HepG2 (cell line): Measurements from ENCODE around the gene SS18L1. TPM values are rescaled to one million over a fixed set of nuclear protein-coding genes. Genes with fewer than 3 reads are reported as not detected.

Source experiments
- ARNTL ChIP-seq: sonication (generic); formaldehyde crosslinking; IDR thresholded peaks from 2 replicates; pipeline ENCODE4 v1.4.0; 2020; ENCODE audit warnings: mild to moderate bottlenecking, missing genetic modification reagents
- ATF2 ChIP-seq: sonication (generic); formaldehyde crosslinking; IDR thresholded peaks from 2 replicates; pipeline ENCODE4 v1.4.0; 2020; ENCODE audit warnings: missing genetic modification reagents
- CBX1 ChIP-seq: IDR thresholded peaks from one replicate; pipeline ENCODE4 v1.6.1; 2016; ENCODE audit warnings: antibody characterized with exemption, low read depth
- CENPT ChIP-seq: sonication (generic); formaldehyde crosslinking; IDR thresholded peaks from 2 replicates; pipeline ENCODE4 v1.8.0; 2022; ENCODE audit warnings: low read depth, mild to moderate bottlenecking, moderate library complexity, missing genetic modification reagents
- CHD4 ChIP-seq: fragments of 200-600 bp; sonication (generic); IDR thresholded peaks from 2 replicates; pipeline ENCODE4 v1.7.0; 2017; ENCODE audit warnings: mild to moderate bottlenecking, low read length, borderline replicate concordance
- CREB1 ChIP-seq, 2 experiments: fragments of 450-650 bp in 1 of 2; IDR thresholded peaks; 2 replicates each; pipeline ENCODE4 v1.6.1; 2016 to 2017; ENCODE audit warnings: control low read depth in 1 of 2, mild to moderate bottlenecking in 1 of 2, missing compliant biosample characterization in 1 of 2, missing genetic modification characterization in 1 of 2
- GLMP ChIP-seq: sonication (generic); formaldehyde crosslinking; IDR thresholded peaks from 2 replicates; pipeline ENCODE4 v1.9.0; 2021; ENCODE audit warnings: missing genetic modification reagents, mild to moderate bottlenecking, borderline replicate concordance
- GTF3A ChIP-seq: sonication (generic); formaldehyde crosslinking; conservative IDR thresholded peaks from 2 replicates; pipeline ENCODE4 v1.4.0; 2020; ENCODE audit warnings: mild to moderate bottlenecking, missing genetic modification reagents
- HIVEP1 ChIP-seq: sonication (generic); formaldehyde crosslinking; IDR thresholded peaks from 2 replicates; pipeline ENCODE4 v1.4.0; 2020; ENCODE audit warnings: mild to moderate bottlenecking, missing genetic modification reagents
- KDM3A ChIP-seq: IDR thresholded peaks from 2 replicates; pipeline ENCODE4 v1.6.1; 2018; ENCODE audit warnings: low read depth, missing compliant biosample characterization
- MLLT10 ChIP-seq: sonication (generic); formaldehyde crosslinking; IDR thresholded peaks from 2 replicates; pipeline ENCODE4 v1.4.0; 2020; ENCODE audit warnings: missing genetic modification reagents
- MXD3 ChIP-seq: IDR thresholded peaks from 2 replicates; pipeline ENCODE4 v1.6.1; 2016; ENCODE audit warnings: mild to moderate bottlenecking, missing biosample characterization, missing genetic modification reagents
- NCOA1 ChIP-seq: sonication (generic); formaldehyde crosslinking; IDR thresholded peaks from 2 replicates; pipeline ENCODE4 v1.9.0; 2021; ENCODE audit warnings: missing genetic modification reagents
- PRMT3 ChIP-seq: sonication (generic); formaldehyde crosslinking; IDR thresholded peaks from 2 replicates; pipeline ENCODE4 v1.8.1; 2022; ENCODE audit warnings: low read depth, mild to moderate bottlenecking, moderate library complexity, missing genetic modification reagents, borderline replicate concordance
- RARG ChIP-seq: sonication (generic); formaldehyde crosslinking; IDR thresholded peaks from 2 replicates; pipeline ENCODE4 v1.4.0; 2020; ENCODE audit warnings: low read depth, mild to moderate bottlenecking, missing genetic modification reagents
- SETDB1 ChIP-seq: sonication (generic); formaldehyde crosslinking; IDR thresholded peaks from 2 replicates; pipeline ENCODE4 v1.5.1; 2020; ENCODE audit warnings: missing genetic modification reagents, mild to moderate bottlenecking, borderline replicate concordance
- TCF7L2 ChIP-seq: IDR thresholded peaks from 2 replicates; pipeline ENCODE4 v1.6.1; 2011; ENCODE audit warnings: mild to moderate bottlenecking, low read depth, low read length, moderate library complexity
- ZMAT5 ChIP-seq: sonication (generic); formaldehyde crosslinking; IDR thresholded peaks from 2 replicates; pipeline ENCODE4 v1.5.0; 2020; ENCODE audit warnings: mild to moderate bottlenecking, low read depth, missing genetic modification reagents, borderline replicate concordance
- ZNF143 ChIP-seq: sonication (generic); formaldehyde crosslinking; IDR thresholded peaks from 2 replicates; pipeline ENCODE4 v1.4.0; 2020; ENCODE audit warnings: missing genetic modification reagents
- ZNF296 ChIP-seq: sonication (generic); formaldehyde crosslinking; conservative IDR thresholded peaks from 2 replicates; pipeline ENCODE4 v1.5.0; 2020; ENCODE audit warnings: mild to moderate bottlenecking, missing genetic modification reagents
- ZNF33A ChIP-seq: sonication (generic); formaldehyde crosslinking; IDR thresholded peaks from 2 replicates; pipeline ENCODE4 v1.5.1; 2020; ENCODE audit warnings: missing genetic modification reagents, mild to moderate bottlenecking, moderate library complexity, borderline replicate concordance
- ZNF44 ChIP-seq: sonication (generic); formaldehyde crosslinking; IDR thresholded peaks from 2 replicates; pipeline ENCODE4 v1.5.1; 2020; ENCODE audit warnings: mild to moderate bottlenecking, missing genetic modification reagents
- ZNF567 ChIP-seq: sonication (generic); formaldehyde crosslinking; IDR thresholded peaks from 2 replicates; pipeline ENCODE4 v1.8.1; 2023; ENCODE audit warnings: mild to moderate bottlenecking, missing genetic modification reagents, borderline replicate concordance
- ZNF639 ChIP-seq: conservative IDR thresholded peaks from 2 replicates; pipeline ENCODE4 v1.6.1; 2018; ENCODE audit warnings: missing genetic modification reagents
- ZNF839 ChIP-seq: sonication (generic); formaldehyde crosslinking; IDR thresholded peaks from 2 replicates; pipeline ENCODE4 v1.4.0; 2020; ENCODE audit warnings: missing genetic modification reagents, mild to moderate bottlenecking, borderline replicate concordance
- ZNF841 ChIP-seq: sonication (generic); formaldehyde crosslinking; IDR thresholded peaks from 2 replicates; pipeline ENCODE4 v1.8.1; 2023; ENCODE audit warnings: missing genetic modification reagents, borderline replicate concordance
- polyA plus RNA-seq, 8 experiments: library from polyadenylated mRNA; depleted of rRNA in 3 of 8; stranded (reverse) in 7 of 8; unstranded in 1 of 8; fragments of >200 nt; fragmentation: Illumina TruSeq in 4 of 8; extraction: Trizol in 4 of 8; gene quantifications; 2 replicates each; pipeline versions ENCODE4 v1.2.1 to v1.2.3, GENCODE V29; 2011 to 2016; ENCODE audit warnings: low read depth in 4 of 8, missing spikeins in 1 of 8, mixed read lengths in 1 of 8; ENCODE audit not compliant: insufficient read depth in 1 of 8
- total RNA-seq, 5 experiments: library from RNA; depleted of rRNA; stranded (reverse); fragments of >200 nt; fragmentation: Illumina TruSeq; extraction: Trizol; gene quantifications; 2 replicates each; pipeline ENCODE4 v1.2.3, GENCODE V29; 2016; ENCODE audit warnings: low read depth in 1 of 5

SS18L1 gene
- total and polyA plus RNA-seq, 2 of the 13 experiments (the other 11 are each of a cell fraction or from before 2014, with no cell fraction given): 17.8 to 27.6 TPM

- TF ChIP-seq ZNF839 (CRISPR knock-in tag): no peak
- TF ChIP-seq HIVEP1 (CRISPR knock-in tag): no peak
- TF ChIP-seq SETDB1 (CRISPR knock-in tag): no peak
- no peak for TF ChIP-seq PRMT3 (CRISPR knock-in tag)
- no peak for TF ChIP-seq KDM3A (CRISPR knock-in tag)
- no peak for TF ChIP-seq CREB1 (IDR thresholded peaks at IDR 0.05)
- no peak for TF ChIP-seq CREB1 (CRISPR knock-in tag; IDR thresholded peaks at IDR 0.05)
- TF ChIP-seq TCF7L2: no peak
- TF ChIP-seq RARG (CRISPR knock-in tag): no peak
- peak; percentile 30; the same call in 1 of the 2 replicates for TF ChIP-seq ATF2 (CRISPR knock-in tag)
- no peak for TF ChIP-seq ZMAT5
- TF ChIP-seq ZNF44 (CRISPR knock-in tag): peak; percentile 82; the same call in 1 of the 2 replicates
- TF ChIP-seq GTF3A (CRISPR knock-in tag): no peak
- no peak for TF ChIP-seq ZNF143
- no peak for TF ChIP-seq CBX1
- TF ChIP-seq MXD3 (CRISPR knock-in tag): no peak
- peak; percentile 56; the same call in 1 of the 2 replicates for TF ChIP-seq CHD4
- TF ChIP-seq ARNTL (CRISPR knock-in tag): peak; percentile 62
- TF ChIP-seq NCOA1: no peak
- no peak for TF ChIP-seq MLLT10 (CRISPR knock-in tag)
- no peak for TF ChIP-seq ZNF567 (CRISPR knock-in tag)
- no peak for TF ChIP-seq CENPT
- no peak for TF ChIP-seq ZNF639
- no peak for TF ChIP-seq ZNF296 (CRISPR knock-in tag)
- TF ChIP-seq GLMP: no peak
- TF ChIP-seq ZNF841 (CRISPR knock-in tag): no peak
- TF ChIP-seq ZNF33A (CRISPR knock-in tag): no peak
These were observed 23.8 kb upstream of the SS18L1 start (continued) for GRCh38 chr20:62119591-62120364.
